GM12878 (cell line): ENCODE data around the gene JAG2. TPM values are rescaled to one million over a fixed set of nuclear protein-coding genes. Genes with fewer than 3 reads are reported as not detected.

Source experiments
- ATAC-seq: fragments of 200-7000 bp; cut with Tn5 transposase; 3 replicates; pipeline ENCODE4 v1.9.1; 2020; ENCODE audit warnings: mild to moderate bottlenecking, moderate library complexity
- BruUV-seq: library from RNA; stranded (reverse); fragments of 400-500 nt; replicated peaks from 2 replicates; lab custom pipeline; 2021; lab: Mats Ljungman, UMichigan
- CTCF ChIA-PET: fragments of 300-600 bp; sonication (Branson Sonifier 250); formaldehyde crosslinking; extraction: SDS; loops from one replicate; lab custom pipeline; 2021; ENCODE audit warnings: inconsistent platforms; lab: Yijun Ruan, JAX
- POLR2A ChIA-PET: fragments of 350-600 bp; formaldehyde crosslinking; extraction: SDS; loops from one replicate; lab custom pipeline; 2021; ENCODE audit warnings: inconsistent platforms; lab: Charles Lee
- RAD21 ChIA-PET: fragments of 300-600 bp; sonication (Branson Sonifier 250); formaldehyde crosslinking; loops from one replicate; lab custom pipeline; 2023; ENCODE audit warnings: antibody characterized with exemption; ENCODE audit not compliant: unreplicated experiment; lab: Charles Lee
- SMC1A ChIA-PET: fragments of 300-600 bp; sonication (Branson Sonifier 250); formaldehyde crosslinking; loops from one replicate; lab custom pipeline; 2023; ENCODE audit not compliant: unreplicated experiment, uncharacterized antibody; lab: Charles Lee
- DNase-seq: peaks from one replicate; pipeline ENCODE4 v3.0.0-alpha.2; 2011; ENCODE audit warnings: low read depth, low spot score
- FAIRE-seq: peaks from 3 replicates; lab custom pipeline; 2011; peaks lifted over from hg19 to GRCh38; lab: Jason Lieb, UNC
- H2AFZ ChIP-seq: 2 replicates; pipeline ENCODE4 v1.6.0; 2011; ENCODE audit warnings: low read depth, low read length, control low read depth; ENCODE audit not compliant: control insufficient read depth
- H3K27ac ChIP-seq: 2 replicates; pipeline ENCODE4 v1.5.1; 2011; ENCODE audit warnings: control low read depth; ENCODE audit not compliant: control insufficient read depth, insufficient read depth
- H3K27me3 ChIP-seq, 2 experiments: replicated peaks in 1 of 2; 2 replicates each; pipeline versions ENCODE4 v1.6.0 to v1.6.1; 2011; ENCODE audit warnings: low read length in 1 of 2; ENCODE audit not compliant: control insufficient read depth in 2 of 2, insufficient read depth in 2 of 2
- H3K36me3 ChIP-seq, 2 experiments: 2 replicates each; pipeline ENCODE4 v1.5.1; 2011; ENCODE audit warnings: low read length in 1 of 2; ENCODE audit not compliant: control insufficient read depth in 2 of 2, insufficient read depth in 2 of 2
- H3K4me1 ChIP-seq: 2 replicates; pipeline ENCODE4 v1.6.1; 2011; ENCODE audit warnings: mild to moderate bottlenecking, low read length, moderate library complexity, mixed read lengths; ENCODE audit not compliant: control insufficient read depth, insufficient read depth
- H3K4me2 ChIP-seq: 2 replicates; pipeline ENCODE4 v1.6.0; 2011; ENCODE audit warnings: control low read depth; ENCODE audit not compliant: control insufficient read depth, insufficient read depth
- H3K4me3 ChIP-seq: fragments of 200-600 bp; sonication (generic); 2 replicates; pipeline ENCODE4 v1.5.1; 2016
- H3K79me2 ChIP-seq: 2 replicates; pipeline ENCODE4 v1.6.0; 2011; ENCODE audit warnings: low read length; ENCODE audit not compliant: control insufficient read depth, insufficient read depth
- H3K9ac ChIP-seq: 2 replicates; pipeline ENCODE4 v1.8.0; 2011; ENCODE audit warnings: low read length, control low read depth, mixed read lengths; ENCODE audit not compliant: control insufficient read depth, insufficient read depth
- H3K9me3 ChIP-seq: replicated peaks from 3 replicates; pipeline ENCODE4 v1.5.1; 2011; ENCODE audit warnings: mild to moderate bottlenecking, low read length; ENCODE audit not compliant: control insufficient read depth, insufficient read depth
- H4K20me1 ChIP-seq: 2 replicates; pipeline ENCODE4 v1.6.0; 2011; ENCODE audit not compliant: control insufficient read depth, insufficient read depth
- CHD1 ChIP-seq: IDR thresholded peaks from 2 replicates; pipeline ENCODE4 v1.6.1; 2012; ENCODE audit warnings: low read depth, low read length, improper control_type of control experiment
- IRF4 ChIP-seq: IDR thresholded peaks from 2 replicates; pipeline ENCODE4 v1.6.1; 2011; ENCODE audit warnings: low read depth, low read length
- JUNB ChIP-seq: IDR thresholded peaks from 2 replicates; pipeline ENCODE4 v1.6.1; 2016; ENCODE audit warnings: antibody characterized with exemption, mild to moderate bottlenecking
- STAT1 ChIP-seq: fragments of 450-650 bp; conservative IDR thresholded peaks from 2 replicates; pipeline ENCODE4 v1.6.1; 2014; ENCODE audit warnings: antibody characterized with exemption, mild to moderate bottlenecking
- STAT3 ChIP-seq: IDR thresholded peaks from 2 replicates; pipeline ENCODE4 v1.6.1; 2011; ENCODE audit warnings: low read depth, low read length, improper control_type of control experiment
- TAF1 ChIP-seq: IDR thresholded peaks from 2 replicates; pipeline ENCODE4 v1.6.1; 2011; ENCODE audit warnings: mild to moderate bottlenecking, low read depth, low read length, borderline replicate concordance
- WGBS: methylation state at CpG from one replicate; pipeline ENCODE4 v1.1.6; 2016; ENCODE audit warnings: low lambda C conversion rate; ENCODE audit not compliant: insufficient replicate concordance, insufficient coverage; ENCODE audit errors: missing lambda C conversion rate; 5-methylcytosine and 5-hydroxymethylcytosine counted together
- in situ Hi-C: fragments of 300-500 bp; cut with MboI; formaldehyde crosslinking; loops from 9 replicates; pipeline ENCODE4 v1.14.3; 2018; ENCODE audit warnings: mixed read lengths
- intact Hi-C: fragments of 100-400 bp; cut with micrococcal nuclease; formaldehyde crosslinking; loops from one replicate; pipeline ENCODE4 v1.14.2; 2022; ENCODE audit not compliant: unreplicated experiment
- polyA plus RNA-seq, 11 experiments: library from polyadenylated mRNA; depleted of rRNA in 4 of 11; unstranded in 6 of 11; stranded (reverse) in 5 of 11; fragments of >200 nt; fragmentation: Nextera tagmentation in 4 of 11; fragmentation: Illumina TruSeq in 1 of 11; extraction: Ambion mirVana in 4 of 11; extraction: Trizol in 1 of 11; gene quantifications; 1 replicate in 1 of 11; 2 replicates in 10 of 11; pipeline versions ENCODE4 v1.2.1 to v1.2.3, GENCODE V29; 2011 to 2016; ENCODE audit warnings: inconsistent platforms in 2 of 11, missing spikeins in 2 of 11, low read depth in 1 of 11
- total RNA-seq, 4 experiments: library from RNA; depleted of rRNA in 3 of 4; stranded (reverse); fragments of >200 nt in 3 of 4; fragmentation: Illumina TruSeq in 1 of 4; extraction: Trizol in 1 of 4; gene quantifications; 2 replicates each; pipeline versions ENCODE4 v1.2.1 to v1.2.3, GENCODE V29; 2013 to 2021
- TF ChIP-seq, protein P1 (sequence below): IDR thresholded peaks from 2 replicates; pipeline ENCODE4 v1.6.1; 2011; ENCODE audit warnings: borderline replicate concordance, low read depth, mild to moderate bottlenecking, moderate library complexity, low read length; ENCODE audit not compliant: insufficient read depth, poor library complexity, severe bottlenecking
- TF ChIP-seq, protein P2 (sequence below): fragments of 450-650 bp; formaldehyde crosslinking; IDR thresholded peaks from 2 replicates; pipeline ENCODE4 v1.4.0; 2020; ENCODE audit warnings: mild to moderate bottlenecking, moderate library complexity
- TF ChIP-seq, protein P3 (sequence below): fragments of 450-650 bp; IDR thresholded peaks from 2 replicates; pipeline ENCODE4 v1.6.1; 2017; ENCODE audit warnings: low read depth, mild to moderate bottlenecking, moderate library complexity

The JAG2 gene
- total and polyA plus RNA-seq, 10 of the 15 experiments (the other 5 are each of a cell fraction or from before 2014, with no cell fraction given), result 0.04 to 0.14 (median 0.06) TPM; not detected in 5

DNA sequence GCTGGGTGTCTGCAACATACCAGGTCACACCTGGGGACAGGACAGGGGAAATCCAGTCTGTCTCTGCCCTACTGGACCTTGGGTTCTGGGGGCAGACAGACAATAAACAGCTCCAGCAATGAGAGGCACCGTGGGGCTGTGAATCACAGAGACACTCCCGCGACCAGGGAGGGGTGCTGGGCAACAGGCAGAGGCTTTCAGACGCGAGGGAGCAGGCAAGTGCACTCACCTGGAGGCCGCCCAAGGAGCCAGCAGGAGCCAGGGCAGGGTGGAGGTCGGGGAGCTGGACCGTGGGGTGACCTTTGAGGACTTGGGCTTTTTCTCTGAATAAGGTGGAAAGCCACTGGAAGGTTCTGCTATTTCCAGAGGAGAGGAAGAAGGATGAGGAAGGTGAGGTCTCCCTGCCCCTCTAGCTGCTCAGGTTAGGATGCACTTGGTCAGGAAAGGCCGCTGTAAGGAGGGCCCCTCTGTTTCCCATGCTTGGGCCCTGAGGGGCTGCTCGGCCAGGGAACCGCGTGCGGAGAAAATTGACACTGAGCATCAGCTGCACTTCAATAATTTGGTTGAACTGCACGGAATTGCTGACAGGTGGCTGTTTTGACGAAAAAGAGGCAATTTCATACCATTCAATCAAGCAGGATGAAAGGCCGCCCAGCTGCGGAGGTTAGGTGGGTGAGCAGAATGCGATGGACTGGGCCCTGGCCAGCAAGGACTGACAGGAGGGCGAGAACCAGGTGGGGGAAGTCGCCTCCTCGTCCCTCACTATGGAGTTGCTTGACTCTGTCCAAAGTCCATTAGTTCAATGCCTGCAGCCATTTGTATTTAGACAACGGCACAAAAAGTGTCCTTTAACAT, 42.2 kb downstream of the JAG2 start (continued):
- no peak for TF ChIP-seq CHD1
- TF ChIP-seq, all 136 proteins: peak for 0

DNA sequence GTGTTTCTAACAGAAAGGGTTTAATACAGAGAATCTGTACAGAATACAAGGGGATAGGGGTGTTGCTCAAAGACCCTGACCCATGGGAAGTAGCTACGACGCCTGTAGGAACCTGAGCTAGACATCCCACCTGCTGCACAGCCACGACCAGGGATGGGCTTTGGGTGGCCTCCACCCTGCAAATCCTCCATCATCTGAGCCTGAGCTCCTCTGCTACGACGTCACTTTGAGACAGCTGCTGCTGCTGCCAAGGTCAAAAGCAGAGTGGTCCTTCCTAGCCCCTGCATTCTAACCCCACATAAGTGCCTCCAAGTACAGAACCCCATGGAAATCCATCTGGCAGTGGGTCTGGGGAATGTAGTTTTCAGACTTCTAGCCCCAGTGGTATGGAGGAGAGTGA, 43.8 kb downstream of the JAG2 start:
- no peaks in the 10 kb centered on the region for H3K4me1 ChIP-seq
- no peaks in the 10 kb centered on the region; a peak in 1 of 4 replicates for H3K27me3 ChIP-seq
- H3K9me3 ChIP-seq, result peaks cover 3% of the 10 kb centered on the region; the same call in 2 of the 3 replicates
- in situ Hi-C loops, result no loop called here
- ATAC-seq, result no peak
- no peaks in the 10 kb centered on the region for H4K20me1 ChIP-seq
- H3K27ac ChIP-seq, result no peak overlapping the region
- TF ChIP-seq IRF4 (no peak), STAT1 (no peak), JUNB (no peak), TAF1 (no peak), STAT3 (no peak)
- TF ChIP-seq, protein P1, sequence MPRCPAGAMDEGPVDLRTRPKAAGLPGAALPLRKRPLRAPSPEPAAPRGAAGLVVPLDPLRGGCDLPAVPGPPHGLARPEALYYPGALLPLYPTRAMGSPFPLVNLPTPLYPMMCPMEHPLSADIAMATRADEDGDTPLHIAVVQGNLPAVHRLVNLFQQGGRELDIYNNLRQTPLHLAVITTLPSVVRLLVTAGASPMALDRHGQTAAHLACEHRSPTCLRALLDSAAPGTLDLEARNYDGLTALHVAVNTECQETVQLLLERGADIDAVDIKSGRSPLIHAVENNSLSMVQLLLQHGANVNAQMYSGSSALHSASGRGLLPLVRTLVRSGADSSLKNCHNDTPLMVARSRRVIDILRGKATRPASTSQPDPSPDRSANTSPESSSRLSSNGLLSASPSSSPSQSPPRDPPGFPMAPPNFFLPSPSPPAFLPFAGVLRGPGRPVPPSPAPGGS, result no peak
- TF ChIP-seq, protein P2, sequence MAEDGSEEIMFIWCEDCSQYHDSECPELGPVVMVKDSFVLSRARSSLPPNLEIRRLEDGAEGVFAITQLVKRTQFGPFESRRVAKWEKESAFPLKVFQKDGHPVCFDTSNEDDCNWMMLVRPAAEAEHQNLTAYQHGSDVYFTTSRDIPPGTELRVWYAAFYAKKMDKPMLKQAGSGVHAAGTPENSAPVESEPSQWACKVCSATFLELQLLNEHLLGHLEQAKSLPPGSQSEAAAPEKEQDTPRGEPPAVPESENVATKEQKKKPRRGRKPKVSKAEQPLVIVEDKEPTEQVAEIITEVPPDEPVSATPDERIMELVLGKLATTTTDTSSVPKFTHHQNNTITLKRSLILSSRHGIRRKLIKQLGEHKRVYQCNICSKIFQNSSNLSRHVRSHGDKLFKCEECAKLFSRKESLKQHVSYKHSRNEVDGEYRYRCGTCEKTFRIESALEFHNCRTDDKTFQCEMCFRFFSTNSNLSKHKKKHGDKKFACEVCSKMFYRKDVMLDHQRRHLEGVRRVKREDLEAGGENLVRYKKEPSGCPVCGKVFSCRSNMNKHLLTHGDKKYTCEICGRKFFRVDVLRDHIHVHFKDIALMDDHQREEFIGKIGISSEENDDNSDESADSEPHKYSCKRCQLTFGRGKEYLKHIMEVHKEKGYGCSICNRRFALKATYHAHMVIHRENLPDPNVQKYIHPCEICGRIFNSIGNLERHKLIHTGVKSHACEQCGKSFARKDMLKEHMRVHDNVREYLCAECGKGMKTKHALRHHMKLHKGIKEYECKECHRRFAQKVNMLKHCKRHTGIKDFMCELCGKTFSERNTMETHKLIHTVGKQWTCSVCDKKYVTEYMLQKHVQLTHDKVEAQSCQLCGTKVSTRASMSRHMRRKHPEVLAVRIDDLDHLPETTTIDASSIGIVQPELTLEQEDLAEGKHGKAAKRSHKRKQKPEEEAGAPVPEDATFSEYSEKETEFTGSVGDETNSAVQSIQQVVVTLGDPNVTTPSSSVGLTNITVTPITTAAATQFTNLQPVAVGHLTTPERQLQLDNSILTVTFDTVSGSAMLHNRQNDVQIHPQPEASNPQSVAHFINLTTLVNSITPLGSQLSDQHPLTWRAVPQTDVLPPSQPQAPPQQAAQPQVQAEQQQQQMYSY, result no peak
- TF ChIP-seq, protein P3, sequence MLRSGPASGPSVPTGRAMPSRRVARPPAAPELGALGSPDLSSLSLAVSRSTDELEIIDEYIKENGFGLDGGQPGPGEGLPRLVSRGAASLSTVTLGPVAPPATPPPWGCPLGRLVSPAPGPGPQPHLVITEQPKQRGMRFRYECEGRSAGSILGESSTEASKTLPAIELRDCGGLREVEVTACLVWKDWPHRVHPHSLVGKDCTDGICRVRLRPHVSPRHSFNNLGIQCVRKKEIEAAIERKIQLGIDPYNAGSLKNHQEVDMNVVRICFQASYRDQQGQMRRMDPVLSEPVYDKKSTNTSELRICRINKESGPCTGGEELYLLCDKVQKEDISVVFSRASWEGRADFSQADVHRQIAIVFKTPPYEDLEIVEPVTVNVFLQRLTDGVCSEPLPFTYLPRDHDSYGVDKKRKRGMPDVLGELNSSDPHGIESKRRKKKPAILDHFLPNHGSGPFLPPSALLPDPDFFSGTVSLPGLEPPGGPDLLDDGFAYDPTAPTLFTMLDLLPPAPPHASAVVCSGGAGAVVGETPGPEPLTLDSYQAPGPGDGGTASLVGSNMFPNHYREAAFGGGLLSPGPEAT, result no peak
- TF ChIP-seq, all 136 proteins: peak for 0
- no peak for DNase-seq
- Histone ChIP-seq H3K36me3 (no peaks in the 10 kb centered on the region), H3K4me2 (no peak overlapping the region), H3K79me2 (no peaks in the 10 kb centered on the region), H2AFZ (no peak overlapping the region), H3K9ac (no peak overlapping the region), H3K4me3 (no peak overlapping the region)
- intact Hi-C loops, result no loop called here
- ChIA-PET SMC1A (no interaction called here), POLR2A (no interaction called here), CTCF (no interaction called here), RAD21 (no interaction called here)
- FAIRE-seq, result no peak
- WGBS, result 4% methylated on average over 5 of the region's 5 CpGs
- BruUV-seq, result no TSS peak
